ENCODE measurements around the gene NUCKS1. TPM values are rescaled to one million over a fixed set of nuclear protein-coding genes. Genes with fewer than 3 reads are reported as not detected.

NUCKS1 gene
- total RNA-seq, 2 experiments from 2014 or later = 80.6 to 84.7 TPM

DNA sequence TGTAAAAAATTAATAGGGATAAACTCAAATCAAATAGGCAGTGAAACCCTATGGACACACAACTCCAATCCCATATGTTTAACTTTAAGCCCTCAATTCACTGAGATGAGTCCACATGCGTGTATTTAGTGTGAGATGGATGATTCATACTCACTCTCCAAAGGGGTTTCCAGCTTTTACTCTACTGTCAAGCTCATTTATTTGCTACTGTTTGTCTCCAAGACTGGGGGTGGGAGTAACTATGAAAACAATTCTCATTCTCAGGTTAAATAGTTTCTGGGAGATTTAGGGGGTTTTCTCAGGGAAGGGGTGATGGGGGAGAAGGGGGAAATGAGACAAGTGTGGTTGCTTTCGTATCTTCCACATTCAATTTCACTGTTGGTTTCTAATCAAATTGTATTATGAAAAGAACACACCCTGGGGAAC, 22.6 kb upstream of the NUCKS1 start:
- H3K36me3 ChIP-seq (ENCODE audit: insufficient read depth, low read length) = peaks cover 35% of the 10 kb centered on the region
- no peak overlapping the region for H3K4me3 ChIP-seq (ENCODE audit: low read length)
- ATAC-seq (ENCODE audit: poor library complexity) (no peak), DNase-seq (peak in 2 of 14 experiments; percentile 44 to 45)
- TF ChIP-seq, protein P1, sequence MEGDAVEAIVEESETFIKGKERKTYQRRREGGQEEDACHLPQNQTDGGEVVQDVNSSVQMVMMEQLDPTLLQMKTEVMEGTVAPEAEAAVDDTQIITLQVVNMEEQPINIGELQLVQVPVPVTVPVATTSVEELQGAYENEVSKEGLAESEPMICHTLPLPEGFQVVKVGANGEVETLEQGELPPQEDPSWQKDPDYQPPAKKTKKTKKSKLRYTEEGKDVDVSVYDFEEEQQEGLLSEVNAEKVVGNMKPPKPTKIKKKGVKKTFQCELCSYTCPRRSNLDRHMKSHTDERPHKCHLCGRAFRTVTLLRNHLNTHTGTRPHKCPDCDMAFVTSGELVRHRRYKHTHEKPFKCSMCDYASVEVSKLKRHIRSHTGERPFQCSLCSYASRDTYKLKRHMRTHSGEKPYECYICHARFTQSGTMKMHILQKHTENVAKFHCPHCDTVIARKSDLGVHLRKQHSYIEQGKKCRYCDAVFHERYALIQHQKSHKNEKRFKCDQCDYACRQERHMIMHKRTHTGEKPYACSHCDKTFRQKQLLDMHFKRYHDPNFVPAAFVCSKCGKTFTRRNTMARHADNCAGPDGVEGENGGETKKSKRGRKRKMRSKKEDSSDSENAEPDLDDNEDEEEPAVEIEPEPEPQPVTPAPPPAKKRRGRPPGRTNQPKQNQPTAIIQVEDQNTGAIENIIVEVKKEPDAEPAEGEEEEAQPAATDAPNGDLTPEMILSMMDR (IDR thresholded peaks at IDR 0.05) = no peak
- no peaks in the 10 kb centered on the region for H3K27me3 ChIP-seq (ENCODE audit: control insufficient read depth in 1 of 2, insufficient read depth in 2 of 2, low read length in 2 of 2)
- Mint-ChIP-seq H3K4me1 (ENCODE audit: low read depth) (peaks cover 68% of the 10 kb centered on the region), H3K36me3 (ENCODE audit: low read depth) (peaks cover 50% of the 10 kb centered on the region), H3K27ac (peak overlapping the region; percentile 97), H3K9me3 (no peaks in the 10 kb centered on the region), H3K27me3 (no peaks in the 10 kb centered on the region), H3K4me3 (peak overlapping the region; percentile 59)
- H3K9me3 ChIP-seq (ENCODE audit: control insufficient read depth in 1 of 2, insufficient read depth in 1 of 2, low read length in 2 of 2) = no peaks in the 10 kb centered on the region
- POLR2A ChIA-PET = interaction anchor here (1.0 to 7.4 kb wide), 4 partner anchors 14 to 77 kb away, joined by 3 to 140 read pairs (median 6); partner anchors contain the start of genes NUCKS1, PM20D1 and SLC41A1
- intact Hi-C loops (cut with DNase I, micrococcal nuclease) = loop anchor here (5.0 to 10.0 kb wide), 5 partner anchors 35 to 648 kb away; partner anchors contain the start of genes ELK4 (in 1 of the 2) and RBBP5 (in 1 of the 2)
- H3K27ac ChIP-seq (ENCODE audit: low read depth in 1 of 2, low read length in 2 of 2) = peak overlapping the region in 1 of 2 donors; percentile 55
- peaks cover 37% of the 10 kb centered on the region for H3K4me1 ChIP-seq (ENCODE audit: insufficient read depth, low read length)
- CTCF ChIA-PET = interaction anchor here (1.5 to 1.9 kb wide), 3 partner anchors 13 to 61 kb away, joined by 3 to 6 read pairs (median 5); no protein-coding TSS in a partner anchor

DNA sequence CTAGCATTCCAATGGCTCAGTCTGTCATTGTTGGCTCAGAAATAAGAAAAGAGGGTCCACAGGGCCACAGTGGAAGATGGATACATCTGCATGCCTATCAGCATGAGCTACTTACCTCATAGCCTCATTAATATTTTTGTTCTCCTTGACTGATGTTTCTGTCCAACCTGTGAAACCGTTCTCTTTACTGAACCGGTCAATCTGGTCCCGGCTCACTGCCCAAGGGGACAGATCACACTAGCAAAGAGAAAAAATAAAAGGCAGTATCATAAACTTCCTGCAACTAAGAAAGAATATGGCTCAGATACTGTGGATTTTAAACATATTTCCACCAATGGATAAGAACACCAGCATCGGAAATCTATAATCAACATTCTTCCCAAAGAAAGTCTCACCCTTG, 20.6 kb upstream of the NUCKS1 start:
- DNase-seq (no peak), ATAC-seq (ENCODE audit: poor library complexity) (no peak)
- peak overlapping the region; percentile 49 for H3K4me3 Mint-ChIP-seq
- no peaks in the 10 kb centered on the region for H3K9me3 Mint-ChIP-seq
- TF ChIP-seq, protein P1 (IDR thresholded peaks at IDR 0.05) = no peak
- H3K27me3 Mint-ChIP-seq = no peaks in the 10 kb centered on the region
- Histone ChIP-seq H3K27ac (ENCODE audit: low read depth in 1 of 2, low read length in 2 of 2) (no peak overlapping the region), H3K9me3 (ENCODE audit: control insufficient read depth in 1 of 2, insufficient read depth in 1 of 2, low read length in 2 of 2) (no peaks in the 10 kb centered on the region), H3K36me3 (ENCODE audit: insufficient read depth, low read length) (peaks cover 42% of the 10 kb centered on the region), H3K4me3 (ENCODE audit: low read length) (no peak overlapping the region), H3K4me1 (ENCODE audit: insufficient read depth, low read length) (peaks cover 33% of the 10 kb centered on the region), H3K27me3 (ENCODE audit: control insufficient read depth in 1 of 2, insufficient read depth in 2 of 2, low read length in 2 of 2) (no peaks in the 10 kb centered on the region)
- peaks cover 57% of the 10 kb centered on the region for H3K4me1 Mint-ChIP-seq (ENCODE audit: low read depth)
- intact Hi-C loops (cut with DNase I, micrococcal nuclease) = loop anchor here (1.0 to 10.0 kb wide), 6 partner anchors 20 to 646 kb away; partner anchors contain the start of genes ELK4 (in 1 of the 2), NUCKS1 (in 1 of the 2) and RBBP5 (in 1 of the 2)
- POLR2A ChIA-PET = interaction anchor here (1.2 to 7.4 kb wide), 2 partner anchors 11 to 21 kb away, joined by 3 to 140 read pairs; partner anchors contain the start of gene NUCKS1
- CTCF ChIA-PET = no interaction called here
- peaks cover 57% of the 10 kb centered on the region for H3K36me3 Mint-ChIP-seq (ENCODE audit: low read depth)
- H3K27ac Mint-ChIP-seq = peak overlapping the region; percentile 97

DNA sequence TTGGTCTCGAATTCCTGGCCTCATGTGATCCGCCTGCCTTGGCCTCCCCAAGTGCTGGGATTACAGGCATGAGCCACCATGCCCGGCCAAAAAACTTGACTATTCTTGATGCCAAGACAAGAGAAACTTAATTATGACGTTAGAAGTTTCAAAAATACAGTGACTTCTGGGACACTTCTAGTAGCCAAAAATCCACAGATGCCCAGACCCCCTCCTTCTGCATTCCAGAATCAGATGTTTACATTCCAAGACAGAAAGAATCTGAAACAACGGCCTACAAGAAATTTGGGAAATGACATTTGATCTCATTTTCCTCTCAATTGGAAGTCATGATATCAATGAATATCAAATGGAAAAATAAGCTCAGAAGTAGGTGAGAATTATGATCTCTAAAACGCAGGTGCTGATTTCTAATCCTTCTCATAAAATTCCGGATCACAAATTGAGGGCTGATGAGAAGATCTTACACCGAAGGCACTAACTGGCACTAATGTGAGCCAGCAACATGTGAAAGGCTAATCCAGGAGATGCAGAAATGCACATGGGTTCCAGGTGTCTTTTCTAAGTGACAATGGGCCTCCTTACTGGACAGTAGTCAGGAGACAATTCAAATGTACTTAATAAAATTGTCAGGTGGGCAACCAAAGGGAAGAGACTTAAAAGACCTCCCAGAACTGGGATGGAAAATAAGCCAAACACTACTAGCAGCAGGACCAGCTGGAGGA, 19.8 kb upstream of the NUCKS1 start:
- Mint-ChIP-seq H3K4me3 (no peak overlapping the region), H3K27me3 (no peaks in the 10 kb centered on the region), H3K9me3 (no peaks in the 10 kb centered on the region), H3K36me3 (ENCODE audit: low read depth) (peaks cover 51% of the 10 kb centered on the region), H3K4me1 (ENCODE audit: low read depth) (peaks cover 52% of the 10 kb centered on the region), H3K27ac (peak overlapping the region; percentile 97)
- no peak for ATAC-seq (ENCODE audit: poor library complexity)
- no peak for DNase-seq
- Histone ChIP-seq H3K36me3 (ENCODE audit: insufficient read depth, low read length) (peaks cover 42% of the 10 kb centered on the region), H3K4me1 (ENCODE audit: insufficient read depth, low read length) (peaks cover 33% of the 10 kb centered on the region), H3K27me3 (ENCODE audit: control insufficient read depth in 1 of 2, insufficient read depth in 2 of 2, low read length in 2 of 2) (no peaks in the 10 kb centered on the region), H3K9me3 (ENCODE audit: control insufficient read depth in 1 of 2, insufficient read depth in 1 of 2, low read length in 2 of 2) (no peaks in the 10 kb centered on the region), H3K4me3 (ENCODE audit: low read length) (no peak overlapping the region), H3K27ac (ENCODE audit: low read depth in 1 of 2, low read length in 2 of 2) (no peak overlapping the region)
- TF ChIP-seq, protein P1 (IDR thresholded peaks at IDR 0.05) = no peak
- ChIA-PET POLR2A (interaction anchor here (1.2 to 7.4 kb wide), 2 partner anchors 10 to 20 kb away, joined by 3 to 140 read pairs; partner anchors contain the start of gene NUCKS1), CTCF (no interaction called here)
- intact Hi-C loops (cut with DNase I, micrococcal nuclease) = loop anchor here (5.0 to 10.0 kb wide), 5 partner anchors 33 to 645 kb away; partner anchors contain the start of genes ELK4 (in 1 of the 2) and RBBP5 (in 1 of the 2)

Measured in CD4-positive, alpha-beta T cell (primary cell).